GM21717 (cell line): ENCODE results near the gene TMEM94.
"Not testable (repeated sequence)": the region's sequence is repeated elsewhere in the genome, so short reads cannot be mapped to it uniquely, and the experiment has no call there.

ENCODE experiments used
- ATAC-seq: cut with Tn5 transposase; IDR thresholded peaks from one replicate; pipeline ENCODE4 v1.9.1; 2021; ENCODE audit warnings: mild to moderate bottlenecking, moderate library complexity; ENCODE audit not compliant: unreplicated experiment

Gene TMEM94

DNA sequence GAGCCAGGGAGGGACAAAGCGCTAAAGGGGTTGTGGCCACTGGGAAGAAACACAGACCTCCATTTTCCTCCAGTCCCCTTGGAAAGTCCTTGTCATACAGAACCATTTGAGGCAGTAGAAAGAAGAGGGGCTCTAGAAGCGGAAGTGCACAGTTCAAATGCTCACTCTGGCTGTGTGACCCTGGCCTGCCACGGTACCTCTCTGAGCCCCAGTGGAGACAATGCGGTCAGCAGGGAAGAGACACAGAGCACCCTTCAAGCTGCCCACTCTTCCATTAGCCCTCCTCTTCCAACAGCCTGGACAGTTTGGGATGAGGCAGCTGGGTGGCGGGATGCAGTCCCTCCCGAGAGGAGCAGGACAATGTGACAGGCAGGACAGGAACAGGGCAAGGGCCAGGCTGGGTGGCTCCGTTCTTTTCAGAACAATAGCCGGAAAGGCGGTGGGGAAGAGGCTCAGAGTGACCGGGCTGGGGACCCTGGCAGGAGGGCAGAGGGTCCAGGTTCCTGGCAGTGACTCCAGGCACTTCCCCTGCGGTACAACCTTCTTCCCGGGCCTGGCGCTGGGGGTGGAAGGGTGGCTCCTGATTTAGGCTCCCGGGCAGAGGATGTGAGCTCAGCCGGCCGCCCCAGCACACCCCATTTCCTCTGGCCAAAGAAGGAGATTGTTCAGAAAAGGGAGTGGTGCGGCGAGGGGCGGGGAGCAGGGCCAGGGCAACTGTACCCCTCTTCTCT is 53.3 kb downstream of the TMEM94 start:
- no peak for ATAC-seq

DNA sequence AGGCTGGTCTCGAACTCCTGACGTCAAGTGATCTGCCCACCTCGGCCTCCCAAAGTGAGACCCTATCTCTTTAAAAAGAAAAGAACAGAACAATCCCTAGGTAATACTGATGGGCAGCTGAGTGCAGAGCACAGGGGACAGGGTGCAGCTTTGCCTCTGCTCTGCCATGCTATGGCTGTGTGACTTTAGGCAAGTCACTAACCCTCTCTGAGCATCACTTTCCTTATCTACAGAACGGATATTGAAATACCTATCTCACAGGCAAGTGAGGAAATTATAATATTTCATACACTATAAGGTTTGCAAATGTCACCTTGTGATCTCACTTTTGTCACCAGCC is 54.8 kb downstream of the TMEM94 start:
- ATAC-seq: no peak

DNA sequence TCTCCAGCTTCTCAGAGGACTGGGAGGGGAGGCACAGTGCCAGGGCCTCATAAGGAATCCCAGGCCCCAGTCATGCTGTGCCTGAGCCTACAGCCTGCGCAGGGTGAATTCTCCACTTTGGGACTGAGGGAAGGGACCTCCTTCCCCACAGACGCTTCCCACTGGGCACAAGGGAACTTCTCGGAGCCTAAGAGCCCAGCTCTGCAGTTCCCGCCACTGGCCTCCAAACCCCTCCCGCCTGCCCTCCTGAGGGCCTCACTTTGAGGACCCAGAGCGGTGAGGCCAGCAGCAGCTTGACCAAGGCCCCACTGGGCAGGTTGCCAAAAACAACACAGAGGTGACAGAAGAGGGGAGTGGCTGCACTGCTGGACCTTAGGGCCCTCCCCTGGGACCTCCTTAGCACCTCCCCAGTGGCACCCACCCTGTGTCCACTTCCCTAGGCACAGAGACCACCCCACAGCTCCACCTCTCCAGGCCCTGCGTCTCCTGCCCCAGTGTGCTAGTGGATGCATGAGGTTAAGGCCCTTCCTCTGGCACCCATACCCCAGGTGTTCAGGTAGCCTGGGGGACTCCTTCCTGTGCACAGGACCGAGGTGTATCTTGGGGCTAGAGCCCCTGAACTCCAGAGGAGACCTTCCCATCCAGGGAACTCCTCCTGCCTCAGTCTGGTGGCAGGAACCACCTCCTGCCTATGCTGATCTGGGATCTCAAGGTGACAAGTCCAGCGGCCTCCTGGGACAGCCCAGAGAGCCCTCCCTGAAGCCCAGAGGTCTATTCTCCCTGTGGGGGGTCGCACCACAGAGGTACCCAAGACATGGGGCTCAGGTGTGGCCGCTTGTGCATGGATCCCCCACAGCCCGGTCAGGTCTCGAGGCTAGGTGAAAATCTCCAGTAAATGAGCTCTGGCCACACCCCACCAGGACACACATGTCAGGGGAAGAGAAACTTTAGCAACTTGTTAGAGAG is 55.5 kb downstream of the TMEM94 start:
- ATAC-seq: no peak

DNA sequence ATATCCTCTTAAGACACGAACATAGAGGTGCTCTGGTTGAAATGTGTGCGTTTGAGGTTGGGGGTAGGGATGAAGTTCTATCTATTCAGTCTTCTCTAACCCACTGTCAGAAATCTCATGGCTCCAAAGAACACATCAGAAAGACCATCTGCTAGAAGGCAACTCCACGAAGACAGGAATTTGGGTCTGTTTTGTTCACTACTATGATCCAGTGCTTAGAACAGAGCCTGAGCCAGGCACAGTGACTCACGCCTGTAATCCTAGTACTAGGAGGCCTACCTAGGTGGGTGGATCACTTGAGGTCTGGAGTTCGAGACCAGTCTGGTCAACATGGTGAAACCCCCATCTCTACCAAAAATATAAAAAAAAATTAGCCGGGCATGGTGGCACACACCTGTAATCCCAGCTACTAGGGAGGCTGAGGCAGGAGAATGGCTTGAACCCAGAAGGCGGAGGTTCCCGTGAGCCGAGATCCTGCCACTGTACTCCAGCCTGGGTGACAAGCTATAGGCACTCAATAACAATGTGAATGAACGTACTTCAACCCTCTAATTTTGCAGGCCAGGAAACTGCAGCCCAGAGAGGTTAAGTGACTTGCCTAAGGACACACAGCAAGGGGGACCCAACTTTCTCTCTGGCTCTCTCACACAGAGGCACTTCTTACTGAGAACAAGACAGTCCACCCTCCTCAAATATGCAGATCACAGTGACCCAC is 56.6 kb downstream of the TMEM94 start:
- ATAC-seq: no peak

DNA sequence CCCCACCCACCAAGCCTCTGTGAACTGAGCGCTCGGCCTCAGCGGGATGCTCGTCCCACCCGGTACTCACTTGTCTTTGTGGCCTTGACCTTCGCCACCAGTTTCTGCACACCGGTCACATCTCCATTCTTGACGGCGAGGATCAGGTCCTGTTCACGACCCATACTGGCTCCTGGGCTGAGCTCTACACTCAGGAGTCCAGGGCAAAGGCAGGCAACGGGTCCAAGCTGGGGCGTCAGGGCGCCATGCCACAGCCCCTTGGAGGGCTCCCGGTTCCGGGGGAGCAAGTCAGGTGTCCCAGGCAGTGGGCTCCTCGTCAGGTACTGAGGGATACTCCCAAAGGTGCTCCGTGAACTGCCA is 57.2 kb downstream of the TMEM94 start:
- ATAC-seq: no peak

DNA sequence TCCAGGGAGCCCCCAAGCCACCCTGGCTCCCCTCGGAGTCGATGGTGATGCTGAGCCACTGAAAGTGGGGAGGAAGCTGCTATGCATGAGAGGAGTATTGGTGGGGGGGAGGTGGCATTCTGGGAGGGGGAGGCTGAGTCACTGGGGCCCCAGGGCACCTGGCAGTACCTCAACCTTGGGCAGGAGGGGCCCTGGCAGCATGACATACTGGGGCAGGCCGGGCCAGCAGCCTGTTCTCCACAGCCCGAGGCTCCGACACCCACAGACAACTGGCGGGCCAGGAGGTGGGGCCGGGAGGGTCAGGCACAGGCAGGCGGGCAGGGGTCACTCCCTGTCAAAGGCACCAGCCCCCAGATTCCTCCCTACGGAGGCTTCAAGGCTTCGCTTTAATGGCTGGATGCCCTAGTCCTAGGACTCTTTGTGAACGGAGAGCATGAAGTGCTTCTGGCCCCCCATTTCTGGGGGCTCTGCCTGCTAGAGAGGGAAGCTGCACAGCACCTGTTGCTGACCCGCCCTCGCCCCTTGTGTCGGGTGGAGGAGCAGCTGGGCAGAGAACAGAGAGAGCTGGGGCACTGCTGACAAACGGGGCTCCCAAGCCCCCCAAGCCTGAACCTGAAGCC is 58.0 kb downstream of the TMEM94 start:
- ATAC-seq: no peak

DNA sequence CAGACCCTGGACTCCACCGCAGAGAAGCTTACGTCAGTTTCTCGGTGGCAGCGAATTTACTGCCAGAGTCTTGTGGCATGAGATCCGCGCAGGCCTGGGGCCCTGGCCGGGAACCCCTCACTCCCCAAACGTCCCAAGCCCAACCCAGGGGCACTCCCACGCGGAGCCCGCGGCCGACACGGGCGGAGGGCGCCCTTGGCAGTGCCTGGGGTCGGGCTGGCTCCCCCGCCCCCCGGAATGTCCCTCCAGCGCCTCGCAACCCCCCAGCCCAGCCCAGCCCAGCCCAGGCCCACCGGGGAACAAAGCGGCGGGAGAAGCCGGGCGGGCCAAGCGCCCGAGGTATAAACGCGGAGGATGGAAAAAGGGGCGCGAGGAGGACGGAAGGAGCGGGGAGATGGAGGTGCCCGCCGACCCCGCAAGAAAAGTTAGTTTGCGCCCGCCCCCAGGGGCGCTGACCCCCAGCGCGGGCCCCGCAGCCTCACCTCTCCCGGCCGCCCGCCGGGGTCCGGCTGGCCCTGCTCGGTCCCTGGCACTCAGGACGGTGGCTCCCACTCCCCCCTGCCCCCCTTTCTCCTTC is 58.6 kb downstream of the TMEM94 start:
- peak; percentile 11 for ATAC-seq

DNA sequence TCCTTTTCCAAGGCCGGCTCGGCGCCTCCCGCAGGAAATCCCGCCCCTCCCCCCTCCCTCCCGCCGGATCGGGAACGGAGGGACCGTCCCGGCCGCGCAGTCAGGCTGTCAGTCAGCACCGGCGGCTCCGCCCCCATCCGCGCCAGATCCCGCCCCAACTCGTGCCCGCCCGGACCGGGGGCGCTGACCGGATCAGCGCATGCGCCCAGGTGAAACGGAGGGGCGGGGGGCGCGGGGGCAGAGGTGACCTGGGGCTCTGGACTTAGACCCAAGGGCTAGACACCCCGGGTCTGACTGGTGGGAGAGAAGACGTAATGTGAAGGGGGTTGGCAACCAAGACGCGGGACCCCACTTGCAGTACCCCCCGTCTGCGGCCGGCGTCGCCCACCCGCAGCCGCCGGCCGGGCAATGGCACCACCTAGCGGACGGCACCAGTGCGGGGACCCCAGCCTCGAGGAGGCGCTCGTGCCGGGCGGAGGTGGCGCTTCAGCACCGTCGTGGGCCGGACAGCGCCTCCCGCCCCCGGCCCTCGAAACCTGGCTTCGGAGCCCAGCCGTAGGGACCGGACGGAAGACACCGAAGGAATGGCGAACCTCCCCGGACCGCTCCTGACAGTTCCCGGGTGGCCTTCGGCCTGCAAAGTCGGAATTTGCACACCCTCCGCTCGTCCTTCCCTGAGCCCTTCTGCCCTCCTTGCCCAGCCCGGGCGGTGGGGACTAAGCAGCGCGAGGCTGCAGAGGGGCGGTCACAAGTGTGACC is 59.2 kb downstream of the TMEM94 start, which contains the start of gene CASKIN2:
TSS of gene CASKIN2 (minus strand) at position 42 of the 759 bp plus-strand sequence. CDS start 1,733 bp downstream, outside the sequence.
- ATAC-seq: peak; percentile 43

DNA sequence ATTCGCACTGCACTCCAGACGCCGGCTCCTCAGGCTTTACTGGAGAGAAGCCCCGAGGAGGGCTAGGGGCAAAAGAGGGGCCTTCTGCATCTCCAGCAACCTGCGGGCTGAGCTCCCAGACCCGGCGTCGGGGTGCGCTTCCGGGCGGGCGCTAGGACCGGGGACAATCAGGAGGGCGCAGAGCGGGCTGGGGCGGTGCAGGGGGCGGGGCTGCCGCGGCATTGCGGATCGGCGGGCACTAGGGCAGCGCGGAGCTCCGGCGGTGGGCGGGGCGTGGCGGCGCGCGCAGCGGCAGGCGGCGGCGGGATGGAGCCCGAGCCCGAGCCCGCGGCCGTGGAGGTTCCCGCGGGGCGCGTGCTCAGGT is 59.8 kb downstream of the TMEM94 start, which contains the start of gene TSEN54:
TSS of gene TSEN54 (plus strand) at position 274 of the 364 bp plus-strand sequence. CDS start at position 307, 33 bp downstream.
- ATAC-seq: peak; percentile 63

DNA sequence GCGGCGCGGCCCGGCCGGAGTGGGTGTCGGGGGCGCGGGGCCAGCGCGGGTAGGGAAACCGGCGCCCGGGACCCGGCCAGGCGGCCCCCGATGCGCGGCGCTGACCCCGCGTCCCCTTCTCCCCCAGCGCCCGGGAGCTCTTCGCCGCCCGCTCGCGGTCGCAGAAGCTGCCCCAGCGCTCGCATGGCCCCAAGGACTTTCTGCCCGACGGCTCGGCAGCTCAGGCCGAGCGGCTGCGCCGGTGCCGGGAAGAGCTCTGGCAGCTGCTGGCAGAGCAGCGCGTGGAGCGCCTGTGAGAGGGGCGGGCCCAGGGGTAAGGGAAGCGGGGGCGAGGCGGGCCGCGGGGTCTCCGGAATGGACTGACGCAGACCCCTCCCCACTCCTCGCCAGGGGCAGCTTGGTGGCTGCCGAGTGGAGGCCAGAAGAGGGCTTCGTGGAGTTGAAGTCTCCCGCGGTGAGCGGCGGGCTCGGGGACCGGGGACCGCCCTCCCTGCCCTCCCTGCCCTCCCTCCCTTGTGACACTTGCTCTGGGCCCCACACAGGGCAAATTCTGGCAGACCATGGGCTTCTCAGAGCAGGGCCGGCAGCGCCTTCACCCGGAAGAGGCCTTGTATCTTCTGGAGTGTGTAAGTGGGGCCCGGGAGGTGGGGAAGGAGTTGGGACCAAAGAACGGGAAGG is 60.3 kb downstream of the TMEM94 start:
- peak; percentile 9 for ATAC-seq

DNA sequence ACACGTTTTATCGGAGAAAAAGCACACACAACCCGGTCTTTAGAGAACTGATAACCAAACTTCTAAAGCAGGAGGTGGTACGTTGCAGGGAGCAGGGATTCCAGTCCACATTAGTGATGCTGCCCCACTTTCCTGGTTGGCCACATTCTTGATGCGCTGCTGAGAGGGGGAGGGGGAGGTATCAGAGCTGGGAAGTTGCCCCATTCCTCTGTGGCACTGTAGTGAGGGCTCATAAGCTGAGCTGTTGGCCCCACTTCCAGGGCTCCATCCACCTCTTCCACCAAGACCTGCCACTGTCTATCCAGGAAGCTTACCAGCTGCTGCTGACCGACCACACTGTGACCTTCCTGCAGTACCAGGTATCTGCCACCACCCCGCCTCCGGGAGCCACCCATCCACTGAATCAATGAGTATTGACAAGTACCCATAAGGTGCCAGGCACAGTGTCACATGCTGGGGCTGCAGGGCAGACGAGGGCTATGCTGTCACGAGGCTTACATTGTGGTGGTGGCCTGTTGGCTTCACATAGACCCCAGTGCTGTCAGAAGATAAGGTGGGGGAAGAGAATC is 60.9 kb downstream of the TMEM94 start:
- no peak for ATAC-seq

DNA sequence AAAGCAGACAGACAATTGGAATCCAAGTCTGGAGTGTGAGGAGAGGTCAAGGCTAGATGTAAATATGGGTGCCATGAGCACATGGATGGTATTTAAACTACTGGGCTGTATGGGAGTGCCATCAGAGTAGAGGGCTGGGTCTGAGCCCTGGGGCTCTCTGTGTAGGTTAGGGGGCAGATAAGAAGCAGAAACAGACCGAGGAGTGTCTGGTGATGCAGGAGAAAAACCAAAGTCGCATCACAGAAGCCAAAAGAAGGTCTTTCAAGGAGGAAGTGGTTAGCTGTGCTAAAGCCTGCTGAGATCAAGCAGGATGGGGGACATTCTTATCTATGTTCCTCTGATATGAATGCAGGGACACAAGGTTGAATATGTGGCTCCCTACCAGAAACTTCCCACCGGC is 61.8 kb downstream of the TMEM94 start:
- no peak for ATAC-seq

DNA sequence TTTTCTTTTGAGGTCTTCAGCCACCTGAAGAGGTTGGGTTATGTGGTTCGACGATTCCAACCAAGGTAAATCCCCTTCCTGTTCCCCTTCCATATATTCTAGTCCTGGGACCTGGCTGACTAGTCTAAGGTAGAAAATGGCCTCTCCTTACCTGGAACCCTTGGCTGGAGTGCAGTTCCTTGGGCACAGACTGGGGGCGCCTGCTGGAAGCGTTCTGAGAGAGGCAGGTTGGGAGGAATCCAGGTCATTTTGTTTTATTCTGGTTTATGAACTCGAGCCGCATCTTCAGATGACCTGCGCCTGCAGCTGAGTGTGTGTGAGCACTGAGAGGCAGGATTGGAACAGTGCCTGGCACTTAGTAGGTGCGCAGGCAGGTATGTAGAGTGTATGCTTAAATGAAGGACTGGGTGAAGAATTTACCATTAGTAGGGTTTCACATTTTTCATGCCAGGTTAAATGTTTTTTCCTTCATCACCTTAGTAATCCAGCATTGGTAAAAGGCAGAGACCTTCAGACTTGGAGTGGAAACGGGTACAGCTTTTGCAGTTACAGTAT is 62.6 kb downstream of the TMEM94 start:
- ATAC-seq: no peak

DNA sequence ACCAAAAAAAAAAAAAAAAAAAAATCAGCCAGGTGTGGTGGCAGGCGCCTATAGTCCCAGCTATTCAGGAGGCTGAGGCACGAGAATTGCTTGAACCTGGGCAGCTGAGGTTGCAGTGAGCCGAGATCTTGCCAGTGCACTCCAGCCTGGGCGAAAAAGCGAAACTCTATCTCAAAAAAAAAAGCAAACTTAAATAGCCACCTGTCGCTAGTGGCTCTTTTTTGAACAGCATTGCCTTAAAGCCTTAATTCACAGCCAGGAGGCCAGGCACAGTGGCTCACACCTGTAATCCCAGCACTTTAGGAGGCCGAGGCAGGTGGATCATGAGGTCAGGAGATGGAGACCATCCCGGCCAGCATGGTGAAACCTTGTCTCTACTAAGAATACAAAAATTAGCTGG is 64.0 kb downstream of the TMEM94 start:
- not testable (repeated sequence) for ATAC-seq

DNA sequence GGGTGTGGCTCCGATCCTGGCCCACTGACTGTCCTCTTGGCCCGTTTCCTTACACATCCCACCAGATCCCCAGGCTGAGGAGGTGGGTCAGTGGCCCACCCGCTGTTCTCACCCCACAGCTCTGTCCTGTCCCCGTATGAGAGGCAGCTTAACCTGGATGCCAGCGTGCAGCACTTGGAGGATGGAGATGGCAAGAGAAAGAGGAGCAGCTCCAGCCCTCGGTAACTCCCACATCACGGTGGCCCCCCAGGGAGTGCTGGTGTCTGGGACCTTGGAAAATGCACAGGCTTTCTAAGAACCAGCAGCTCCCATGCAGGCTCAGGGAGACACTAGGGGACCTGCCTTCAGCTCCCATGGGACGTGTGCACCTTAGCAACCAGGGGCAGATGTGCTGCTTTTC is 64.9 kb downstream of the TMEM94 start:
- ATAC-seq: no peak

DNA sequence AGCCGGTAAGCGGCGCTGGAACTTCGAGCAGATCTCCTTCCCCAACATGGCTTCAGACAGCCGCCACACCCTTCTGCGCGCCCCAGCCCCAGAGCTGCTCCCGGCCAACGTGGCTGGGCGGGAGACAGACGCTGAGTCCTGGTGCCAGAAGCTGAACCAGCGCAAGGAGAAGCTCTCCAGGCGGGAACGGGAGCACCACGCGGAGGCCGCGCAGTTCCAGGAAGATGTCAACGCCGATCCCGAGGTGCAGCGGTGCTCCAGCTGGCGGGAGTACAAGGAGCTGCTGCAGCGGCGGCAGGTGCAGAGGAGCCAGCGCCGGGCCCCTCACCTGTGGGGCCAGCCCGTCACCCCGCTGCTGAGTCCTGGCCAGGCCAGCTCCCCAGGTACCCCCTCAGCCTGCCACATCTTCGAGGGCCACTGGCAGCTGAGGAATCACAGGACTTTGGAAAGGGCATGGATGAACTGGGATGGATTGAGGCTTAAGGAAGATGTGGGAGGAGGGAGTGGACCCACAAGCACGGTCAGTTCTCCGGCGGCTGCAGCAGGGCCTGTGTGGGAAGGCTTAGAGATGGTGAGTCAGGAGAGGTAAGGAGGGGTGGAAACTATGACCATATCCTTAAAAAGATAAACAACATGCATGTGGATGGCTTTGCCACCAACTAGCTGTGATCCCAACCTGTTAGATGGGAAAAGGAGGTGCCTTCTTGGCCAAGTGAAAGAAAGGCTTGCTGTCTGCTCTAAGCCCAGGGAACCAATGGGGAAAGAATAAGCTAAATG is 65.7 kb downstream of the TMEM94 start:
- no peak for ATAC-seq

DNA sequence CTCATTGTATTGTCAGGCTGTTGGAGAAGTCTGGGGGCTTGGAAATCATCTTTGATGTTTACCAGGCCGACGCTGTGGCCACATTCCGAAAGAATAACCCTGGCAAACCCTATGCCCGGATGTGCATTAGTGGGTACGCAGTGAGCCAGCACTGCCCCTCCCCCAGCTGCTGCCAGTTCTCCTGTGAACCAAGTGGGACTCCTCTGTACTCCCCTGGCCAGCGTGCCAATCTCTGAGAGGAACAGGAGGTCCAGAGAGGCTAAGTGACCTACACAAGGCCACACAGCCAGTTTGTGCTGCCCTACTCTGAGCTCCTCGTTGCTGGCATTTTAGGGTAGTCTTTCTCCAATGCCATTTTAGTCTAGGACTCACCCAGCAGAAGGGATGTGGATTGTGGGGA is 67.2 kb downstream of the TMEM94 start:
- ATAC-seq: no peak
